Kidney (tissue), 14 donors: ENCODE results near the gene CMSS1. TPM values are rescaled to one million over a fixed set of nuclear protein-coding genes. Genes with fewer than 3 reads are reported as not detected.

ENCODE experiments used
- DNase-seq, 5 donors: peaks; one replicate each; pipeline ENCODE4 v3.0.0-alpha.2; 2013 to 2020
- FAIRE-seq: peaks from 2 replicates; lab custom pipeline; 2012; peaks lifted over from hg19 to GRCh38; lab: Jason Lieb, UNC
- H3K27ac ChIP-seq, 2 donors: one replicate each; pipeline ENCODE4 v1.7.0; 2013; ENCODE audit warnings: low read depth in 2 of 2, low read length in 2 of 2, inconsistent platforms in 1 of 2
- H3K27me3 ChIP-seq: one replicate; pipeline ENCODE4 v1.7.1; 2013; ENCODE audit warnings: low read length, inconsistent platforms; ENCODE audit not compliant: control insufficient read depth, insufficient read depth
- H3K36me3 ChIP-seq, 3 donors: one replicate each; pipeline versions ENCODE4 v1.7.0 to v1.7.1; 2013; ENCODE audit warnings: low read length in 3 of 3, control low read depth in 1 of 3, inconsistent platforms in 1 of 3; ENCODE audit not compliant: insufficient read depth in 3 of 3, control insufficient read depth in 2 of 3
- H3K4me1 ChIP-seq, 3 donors: one replicate each; pipeline versions ENCODE4 v1.7.0 to v1.7.1; 2013; ENCODE audit warnings: low read length in 3 of 3, inconsistent platforms in 1 of 3, low read depth in 1 of 3; ENCODE audit not compliant: control insufficient read depth in 2 of 3, insufficient read depth in 2 of 3
- H3K4me3 ChIP-seq, 3 donors: one replicate each; pipeline versions ENCODE4 v1.7.0 to v1.8.1; 2013; ENCODE audit warnings: low read length in 3 of 3, control low read depth in 1 of 3, inconsistent platforms in 1 of 3
- H3K9ac ChIP-seq, 3 donors: one replicate each; pipeline versions ENCODE4 v1.7.0 to v1.7.1; 2013; ENCODE audit warnings: low read length in 3 of 3, control low read depth in 1 of 3, inconsistent platforms in 1 of 3
- H3K9me3 ChIP-seq, 3 donors: one replicate each; pipeline versions ENCODE4 v1.7.0 to v1.7.1; 2013; ENCODE audit warnings: low read length in 3 of 3, control low read depth in 1 of 3, inconsistent platforms in 1 of 3; ENCODE audit not compliant: control insufficient read depth in 2 of 3, insufficient read depth in 1 of 3
- CTCF ChIP-seq: IDR thresholded peaks from 3 replicates; pipeline ENCODE4 v1.5.1; 2012; ENCODE audit warnings: mild to moderate bottlenecking, moderate library complexity, borderline replicate concordance; ENCODE audit not compliant: insufficient read depth; ENCODE audit errors: extremely low read depth
- intact Hi-C: fragments of 100-400 bp; cut with DNase I; formaldehyde crosslinking; loops from one replicate; pipeline ENCODE4 v1.11.1; 2022
- polyA plus RNA-seq: library from polyadenylated mRNA; stranded (reverse); fragments of 350-450 nt; fragmentation: Illumina TruSeq; extraction: RNeasy Lipid Tissue Mini Kit (QIAGEN cat#74804); gene quantifications from one replicate; pipeline ENCODE4 v1.2.3, GENCODE V29; 2014; ENCODE audit warnings: low read depth, low replicate concordance; ENCODE audit not compliant: insufficient read depth
- total RNA-seq: library from RNA; stranded (reverse); fragmentation: NEBNext Ultra II Directional; extraction: Animal tissue kit (Norgen Biotek cat#: 25700); gene quantifications from one replicate; pipeline ENCODE4 v1.2.1, GENCODE V29; 2021
- donor health status: control.
- donor health status: control.
- donor health status: control.
- donor health status: control.
- donor health status: control.
- donor health status: DM: yes; HTN: yes; CAD: no.
- donor health status: Normal renal cell carcinoma (clear cell type).

The CMSS1 gene
- total and polyA plus RNA-seq, 2 donors from 2014 or later: 26.4 to 27.0 TPM

DNA sequence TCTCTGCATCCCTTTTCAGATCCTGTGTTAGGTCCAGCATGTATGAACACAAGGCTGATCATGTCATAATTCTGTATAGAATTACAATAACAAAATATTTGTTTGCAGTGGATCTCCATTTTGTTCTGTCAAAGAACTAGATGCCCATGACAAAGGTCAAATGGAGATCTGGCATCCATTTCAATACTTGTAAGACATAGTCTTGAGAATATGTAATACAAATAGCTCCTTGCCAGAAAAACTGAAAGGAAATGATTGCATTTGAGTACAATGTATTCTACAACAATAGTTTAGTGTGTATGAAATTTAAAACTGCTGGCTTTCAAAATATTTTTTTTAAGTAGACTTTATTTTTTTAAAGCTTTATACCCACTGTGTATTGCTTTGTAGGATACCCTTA is 101.1 kb downstream of the CMSS1 start:
- intact Hi-C loops: no loop called here
- no peaks in the 10 kb centered on the region for H3K27me3 ChIP-seq
- no peaks in the 10 kb centered on the region for H3K36me3 ChIP-seq
- FAIRE-seq (no peak), DNase-seq (no peak)
- TF ChIP-seq CTCF: no peak
- no peak overlapping the region for H3K27ac ChIP-seq
- H3K9me3 ChIP-seq: no peaks in the 10 kb centered on the region
- H3K9ac ChIP-seq: no peak overlapping the region
- no peak overlapping the region for H3K4me3 ChIP-seq
- H3K4me1 ChIP-seq: peaks cover 0 to 2% (median 0%) of the 10 kb centered on the region in 3 donors

- H3K9ac ChIP-seq: no peak overlapping the region
- peaks cover 0 to 2% (median 0%) of the 10 kb centered on the region in 3 donors for H3K4me1 ChIP-seq
- intact Hi-C loops: no loop called here
- no peak overlapping the region for H3K27ac ChIP-seq
- H3K9me3 ChIP-seq: no peaks in the 10 kb centered on the region
- H3K27me3 ChIP-seq: no peaks in the 10 kb centered on the region
- FAIRE-seq (no peak), DNase-seq (no peak)
- no peak for TF ChIP-seq CTCF
- H3K36me3 ChIP-seq: no peaks in the 10 kb centered on the region
- H3K4me3 ChIP-seq: no peak overlapping the region
Measured at GRCh38 chr3:99919694-99920093, 102.0 kb downstream of the CMSS1 start.

GRCh38 chr3:99920481-99921376 is 103.1 kb downstream of the CMSS1 start:
- H3K36me3 ChIP-seq: no peaks in the 10 kb centered on the region
- no peaks in the 10 kb centered on the region for H3K27me3 ChIP-seq
- H3K9me3 ChIP-seq: no peaks in the 10 kb centered on the region
- no peak overlapping the region for H3K27ac ChIP-seq
- no peak for TF ChIP-seq CTCF
- H3K4me3 ChIP-seq: no peak overlapping the region
- DNase-seq: peak in 2 of 5 donors; percentile 55 to 63
- FAIRE-seq: no peak
- peaks cover 0 to 2% (median 0%) of the 10 kb centered on the region in 3 donors for H3K4me1 ChIP-seq
- no peak overlapping the region for H3K9ac ChIP-seq
- intact Hi-C loops: no loop called here
